Measurements from ENCODE around the gene ANXA6.

ANXA6 gene

DNA sequence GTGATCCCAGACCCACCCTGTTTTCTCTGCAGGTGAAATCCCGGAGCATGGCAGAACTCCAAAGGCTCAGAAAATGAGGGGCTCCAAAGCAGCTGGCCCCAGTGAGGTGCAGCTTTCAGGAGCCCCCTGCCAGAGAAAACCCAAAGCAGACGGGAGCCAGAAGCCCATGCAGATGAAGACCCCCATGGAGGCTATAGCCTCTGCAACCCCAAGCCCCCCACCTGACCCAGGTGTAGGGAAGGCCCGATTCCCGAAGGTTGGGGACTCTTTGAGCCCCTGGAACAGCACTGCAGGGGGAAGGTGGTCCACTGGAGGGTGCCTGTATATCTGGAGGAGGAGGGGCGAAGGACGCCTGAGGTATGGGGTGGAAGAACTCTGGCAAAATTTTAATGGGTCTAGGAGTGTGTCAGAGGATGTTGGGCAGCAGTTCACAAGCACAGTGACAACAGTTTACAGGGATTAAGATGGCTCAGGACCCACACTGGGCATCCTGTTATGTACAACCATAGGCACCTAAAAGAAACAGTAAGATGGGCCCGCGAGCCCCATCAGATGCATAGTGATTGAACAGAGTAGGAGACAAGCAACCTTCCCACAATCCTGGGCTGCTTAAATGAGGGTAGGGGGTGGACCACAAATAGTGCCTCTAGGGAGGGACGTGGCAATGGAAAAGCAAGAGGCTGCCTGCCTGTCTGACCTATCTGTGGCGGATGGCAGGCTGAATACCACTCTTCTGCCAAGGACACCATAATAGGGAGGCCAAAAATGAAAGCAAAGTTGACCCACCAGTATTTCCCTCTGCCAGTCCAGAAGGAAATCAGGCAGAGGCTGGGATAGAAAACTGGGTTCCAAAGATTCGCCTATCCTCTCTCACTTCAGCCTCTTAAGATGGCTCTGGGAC, 16.4 kb upstream of the ANXA6 start:
- H3K36me3 Mint-ChIP-seq: peaks cover 15% of the 10 kb centered on the region
- DNase-seq (ENCODE audit: low spot score in 2 of 2) (no peak), ATAC-seq (ENCODE audit: low read depth) (no peak)
- H3K27me3 Mint-ChIP-seq: no peaks in the 10 kb centered on the region
- H3K4me1 Mint-ChIP-seq: peaks cover 30% of the 10 kb centered on the region
- no peak overlapping the region for H3K4me3 Mint-ChIP-seq
- H3K27ac Mint-ChIP-seq: no peak overlapping the region
- H3K9me3 Mint-ChIP-seq: no peaks in the 10 kb centered on the region

DNA sequence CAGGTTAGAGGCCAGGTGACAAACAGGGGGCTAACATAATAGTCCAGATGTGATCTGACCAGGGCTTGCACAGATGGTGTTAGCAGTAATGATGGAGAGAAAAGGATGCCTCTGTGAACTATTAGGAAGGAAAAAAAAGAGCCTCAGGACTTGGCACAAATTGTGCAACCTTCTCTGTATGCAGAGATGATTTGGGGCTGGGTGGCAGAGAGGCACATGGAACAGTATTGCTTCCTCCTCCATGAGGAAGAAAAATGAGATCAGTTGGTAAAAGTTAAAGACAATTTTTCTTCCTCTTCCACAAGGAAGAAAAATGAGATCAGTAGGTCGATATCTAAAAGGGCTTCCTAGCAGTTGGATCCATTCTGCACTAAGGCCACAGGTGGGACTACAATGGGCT, 13.9 kb upstream of the ANXA6 start:
- no peak overlapping the region for H3K27ac Mint-ChIP-seq
- H3K9me3 Mint-ChIP-seq: no peaks in the 10 kb centered on the region
- peaks cover 4% of the 10 kb centered on the region for H3K36me3 Mint-ChIP-seq
- H3K4me1 Mint-ChIP-seq: peaks cover 20% of the 10 kb centered on the region
- ATAC-seq (ENCODE audit: low read depth) (no peak), DNase-seq (ENCODE audit: low spot score in 2 of 2) (no peak)
- H3K27me3 Mint-ChIP-seq: no peaks in the 10 kb centered on the region
- H3K4me3 Mint-ChIP-seq: no peak overlapping the region

DNA sequence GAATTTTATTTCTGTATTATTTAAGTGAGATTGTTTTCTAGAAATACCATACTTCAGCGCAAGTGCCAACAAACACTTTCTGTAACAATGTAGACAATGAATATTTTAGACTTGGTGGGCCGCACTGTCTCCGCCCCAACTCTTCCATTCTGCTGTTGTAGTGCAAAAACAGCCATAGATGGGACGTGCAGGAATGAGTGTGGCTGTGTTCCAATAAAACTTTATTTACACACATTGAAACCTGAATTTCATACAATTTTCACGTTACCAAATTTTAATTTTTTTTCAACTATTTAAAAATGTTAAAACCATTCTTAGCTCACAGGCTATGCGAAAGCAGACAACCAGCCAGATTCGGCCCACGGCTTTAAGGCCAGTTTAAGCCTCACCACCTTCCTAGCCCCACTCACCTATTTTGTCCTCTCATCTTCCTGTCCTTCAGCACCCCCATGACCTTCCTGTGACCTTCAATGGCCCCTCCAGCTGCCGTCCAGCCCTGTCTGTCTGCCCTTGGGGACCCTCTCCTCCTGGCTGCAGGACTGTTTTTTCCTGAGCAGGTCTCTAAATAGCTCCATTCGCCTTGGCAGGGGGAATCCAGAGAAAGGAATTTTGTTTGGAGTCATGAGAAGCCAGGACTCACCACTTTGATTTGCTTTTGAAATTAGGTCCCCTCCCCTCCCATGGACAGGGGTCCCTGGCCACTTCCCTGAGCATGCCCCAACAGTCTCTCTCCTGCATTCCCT, 11.2 kb upstream of the ANXA6 start:
- no peaks in the 10 kb centered on the region for H3K36me3 Mint-ChIP-seq

DNA sequence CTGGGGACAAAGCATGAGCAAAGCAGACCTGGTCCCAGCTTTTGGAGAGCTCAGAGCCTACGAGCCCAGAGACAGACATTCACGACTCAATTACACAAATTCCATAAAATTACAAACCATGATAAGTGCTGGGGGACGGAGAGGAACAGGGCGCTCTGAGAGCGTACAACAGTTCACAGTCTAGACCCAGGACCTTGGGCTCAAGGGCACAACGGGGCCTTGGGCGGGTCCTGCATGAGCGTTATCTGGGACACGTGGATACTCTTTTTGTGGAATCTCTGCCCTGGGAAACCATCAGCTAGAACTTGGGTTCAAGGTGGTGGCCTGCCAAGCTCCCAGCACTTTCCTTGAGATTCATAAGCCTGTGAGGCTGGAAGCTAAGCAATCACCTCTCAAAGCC, 9.4 kb upstream of the ANXA6 start:
- H3K4me1 Mint-ChIP-seq: peaks cover 19% of the 10 kb centered on the region
- ATAC-seq (ENCODE audit: low read depth): no peak
- no peaks in the 10 kb centered on the region for H3K36me3 Mint-ChIP-seq
- H3K9me3 Mint-ChIP-seq: no peaks in the 10 kb centered on the region
- DNase-seq (ENCODE audit: low spot score in 2 of 2): no peak
- H3K4me3 Mint-ChIP-seq: no peak overlapping the region
- H3K27me3 Mint-ChIP-seq: no peaks in the 10 kb centered on the region
- H3K27ac Mint-ChIP-seq: no peak overlapping the region

More for the DNA sequence above, 11.2 kb upstream of the ANXA6 start:
- Mint-ChIP-seq H3K4me3 (no peak overlapping the region), H3K27me3 (no peaks in the 10 kb centered on the region), H3K27ac (no peak overlapping the region), H3K4me1 (peaks cover 19% of the 10 kb centered on the region), H3K9me3 (no peaks in the 10 kb centered on the region)
- ATAC-seq (ENCODE audit: low read depth) (no peak), DNase-seq (ENCODE audit: low spot score in 2 of 2) (no peak)

DNA sequence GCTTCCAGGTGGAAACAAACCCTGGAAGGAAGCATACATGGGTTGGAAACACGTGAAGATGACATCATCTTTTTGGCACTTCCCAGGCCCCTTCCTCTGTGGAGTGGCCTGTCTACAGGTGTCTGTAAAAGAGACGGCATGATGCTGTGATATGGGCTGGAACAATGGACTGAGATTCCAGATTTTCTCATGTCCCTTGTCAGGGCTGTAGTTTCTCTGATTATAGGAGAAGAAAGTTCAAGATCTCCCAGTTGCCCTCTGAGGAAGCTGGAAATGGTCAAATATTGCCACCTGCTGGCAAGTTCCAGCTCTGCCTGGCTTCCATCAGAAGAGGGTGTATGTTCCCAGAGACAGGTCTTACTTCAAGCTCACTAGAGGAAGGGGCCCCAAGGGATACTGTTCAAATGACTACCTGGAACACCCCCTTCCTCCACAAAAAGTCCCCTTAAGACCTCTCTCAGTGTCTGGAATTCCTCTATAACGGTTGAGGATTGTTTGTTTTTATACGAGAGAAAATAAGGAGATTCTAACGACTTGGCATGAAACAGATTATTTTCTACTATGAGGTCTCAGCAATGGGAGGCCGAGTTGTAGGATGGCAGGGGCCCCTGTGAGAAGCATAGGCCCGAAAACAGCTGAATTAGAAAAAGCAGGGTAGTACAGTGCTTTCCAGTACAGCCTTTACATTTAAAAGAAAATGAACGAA, 7.3 kb upstream of the ANXA6 start:
- no peaks in the 10 kb centered on the region for H3K27me3 Mint-ChIP-seq
- peaks cover 16% of the 10 kb centered on the region for H3K4me1 Mint-ChIP-seq
- H3K27ac Mint-ChIP-seq: no peak overlapping the region
- DNase-seq (ENCODE audit: low spot score in 2 of 2) (peak; percentile 78 to 82), ATAC-seq (ENCODE audit: low read depth) (peak; percentile 99)
- H3K4me3 Mint-ChIP-seq: no peak overlapping the region
- H3K9me3 Mint-ChIP-seq: no peaks in the 10 kb centered on the region
- H3K36me3 Mint-ChIP-seq: no peaks in the 10 kb centered on the region

DNA sequence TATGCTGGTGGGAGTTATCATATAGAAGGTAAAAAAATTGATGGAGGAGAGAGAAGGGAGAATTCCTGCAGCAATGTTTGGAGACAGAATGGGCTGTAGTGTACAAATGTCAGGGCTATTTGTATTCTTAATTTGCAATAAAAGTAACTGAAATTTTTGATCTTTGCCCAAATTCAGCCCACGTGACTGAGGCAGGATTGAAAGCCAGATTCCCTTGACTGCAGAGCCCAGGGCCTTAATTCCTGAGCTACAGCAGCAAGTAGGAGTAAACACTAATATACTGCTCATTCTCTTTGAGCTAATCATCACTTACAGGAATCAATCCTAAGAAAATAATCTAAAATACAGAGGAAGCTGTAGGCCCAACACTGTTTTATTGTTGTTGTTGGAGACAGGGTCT, 5.2 kb upstream of the ANXA6 start:
- Mint-ChIP-seq H3K4me1 (peaks cover 22% of the 10 kb centered on the region), H3K27me3 (no peaks in the 10 kb centered on the region), H3K4me3 (no peak overlapping the region), H3K9me3 (no peaks in the 10 kb centered on the region), H3K27ac (no peak overlapping the region), H3K36me3 (no peaks in the 10 kb centered on the region)
- ATAC-seq (ENCODE audit: low read depth): no peak
- DNase-seq (ENCODE audit: low spot score in 2 of 2): no peak

DNA sequence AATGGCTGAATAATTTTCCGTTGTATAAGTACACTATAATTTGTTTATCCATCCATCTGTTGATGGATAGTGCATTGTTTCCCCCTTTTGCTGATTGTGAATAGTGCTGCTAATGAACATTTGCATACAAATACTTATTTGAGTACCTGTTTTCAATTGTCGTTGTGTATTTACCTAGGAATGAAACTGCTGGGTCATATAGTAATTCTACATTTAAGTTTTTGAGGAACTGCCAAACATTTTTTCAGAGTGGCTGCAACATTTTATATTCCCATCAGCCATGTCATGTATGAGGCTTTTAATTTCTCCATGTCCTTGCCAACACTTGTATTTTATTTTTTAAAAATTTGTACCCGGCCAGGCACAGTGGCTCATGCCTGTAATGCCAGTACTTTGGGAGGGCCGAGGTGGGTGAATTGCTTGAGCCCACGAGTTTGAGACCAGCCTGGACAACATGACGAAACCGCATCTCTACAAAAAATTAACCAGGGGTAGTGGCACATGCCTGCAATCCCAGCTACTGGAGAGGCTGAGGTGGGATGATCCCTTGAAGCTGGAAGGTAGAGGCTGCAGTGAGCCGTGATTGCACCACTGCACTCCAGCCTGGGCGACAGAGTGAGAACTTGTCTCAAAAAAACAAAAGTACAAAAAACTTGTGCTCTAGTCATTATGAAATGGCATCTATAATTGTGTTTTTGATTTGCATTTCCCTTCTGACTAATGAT, 2.2 kb upstream of the ANXA6 start:
- Mint-ChIP-seq H3K4me1 (peaks cover 31% of the 10 kb centered on the region), H3K27ac (peak overlapping the region; percentile 35), H3K36me3 (no peaks in the 10 kb centered on the region), H3K4me3 (peak overlapping the region; percentile 19), H3K27me3 (no peaks in the 10 kb centered on the region), H3K9me3 (no peaks in the 10 kb centered on the region)
- DNase-seq (ENCODE audit: low spot score in 2 of 2) (no peak), ATAC-seq (ENCODE audit: low read depth) (no peak)

DNA sequence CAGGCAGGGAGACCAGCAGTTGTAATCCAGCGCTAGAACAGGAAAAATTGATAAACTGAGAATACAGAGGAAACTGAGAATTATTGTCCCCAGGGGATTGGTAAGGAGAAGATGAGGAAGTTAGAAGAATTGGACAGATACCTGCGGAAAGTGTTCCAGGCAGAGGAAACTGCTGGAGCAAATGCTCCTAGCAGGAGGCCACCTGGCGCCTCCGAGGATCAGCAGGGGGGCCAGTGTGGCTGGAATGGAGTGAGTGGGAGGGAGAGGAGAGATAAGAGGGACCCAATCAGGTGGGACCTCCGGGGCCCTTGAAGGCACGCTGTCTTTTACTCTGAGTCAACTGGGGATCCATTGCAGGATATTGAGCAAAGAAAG, 695 bp upstream of the ANXA6 start:
- Mint-ChIP-seq H3K4me3 (peak overlapping the region; percentile 96), H3K4me1 (peaks cover 42% of the 10 kb centered on the region), H3K27ac (peak overlapping the region; percentile 78), H3K9me3 (no peaks in the 10 kb centered on the region), H3K36me3 (no peaks in the 10 kb centered on the region), H3K27me3 (no peaks in the 10 kb centered on the region)
- no peak for ATAC-seq (ENCODE audit: low read depth)
- no peak for DNase-seq (ENCODE audit: low spot score in 2 of 2)

DNA sequence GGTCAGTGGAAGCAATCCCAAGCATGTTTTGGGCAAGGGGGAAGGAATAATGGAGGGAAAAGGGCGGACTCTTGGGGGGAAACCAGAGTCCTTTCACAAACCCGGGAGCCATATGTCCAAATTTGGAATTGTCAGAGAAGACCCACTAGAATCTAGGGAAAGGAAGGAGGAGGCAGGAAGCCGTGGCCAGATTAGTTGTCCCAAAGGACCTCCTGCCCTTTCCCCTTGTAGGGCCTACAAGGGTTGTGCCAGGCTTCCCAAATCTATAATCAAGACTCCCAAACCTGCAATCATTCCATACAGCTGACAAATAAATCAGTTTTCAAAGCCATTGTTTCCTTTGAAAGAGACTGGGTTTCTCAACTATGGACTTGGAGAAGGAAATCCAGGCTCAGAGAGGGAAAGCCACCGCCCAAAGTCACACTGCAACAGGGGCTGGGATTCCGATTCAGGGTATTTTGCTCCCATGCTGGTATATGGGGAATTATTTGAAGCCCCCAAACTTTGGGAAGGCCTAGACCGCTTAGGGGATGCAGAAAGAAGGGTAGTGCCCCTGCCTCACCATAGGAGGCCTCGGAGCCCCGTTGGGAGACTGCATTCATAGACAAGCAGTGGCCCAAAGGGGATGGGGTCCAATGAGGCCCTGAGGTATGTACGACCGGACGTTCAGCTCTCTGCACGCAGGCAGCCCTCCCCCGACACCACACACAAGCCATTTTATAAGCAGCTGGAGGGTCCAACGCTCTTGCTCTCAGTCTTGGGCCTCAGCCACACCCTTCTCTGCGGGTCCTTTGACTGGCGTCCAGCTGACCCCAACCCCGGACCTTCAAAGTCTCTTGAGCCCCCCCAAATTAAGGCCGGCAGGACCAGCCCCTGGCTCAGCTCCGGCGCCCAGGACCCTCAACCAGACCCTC, 815 bp downstream of the ANXA6 start:
- peak; percentile 16 for ATAC-seq (ENCODE audit: low read depth)
- Mint-ChIP-seq H3K9me3 (no peaks in the 10 kb centered on the region), H3K27ac (peak overlapping the region; percentile 78)

DNA sequence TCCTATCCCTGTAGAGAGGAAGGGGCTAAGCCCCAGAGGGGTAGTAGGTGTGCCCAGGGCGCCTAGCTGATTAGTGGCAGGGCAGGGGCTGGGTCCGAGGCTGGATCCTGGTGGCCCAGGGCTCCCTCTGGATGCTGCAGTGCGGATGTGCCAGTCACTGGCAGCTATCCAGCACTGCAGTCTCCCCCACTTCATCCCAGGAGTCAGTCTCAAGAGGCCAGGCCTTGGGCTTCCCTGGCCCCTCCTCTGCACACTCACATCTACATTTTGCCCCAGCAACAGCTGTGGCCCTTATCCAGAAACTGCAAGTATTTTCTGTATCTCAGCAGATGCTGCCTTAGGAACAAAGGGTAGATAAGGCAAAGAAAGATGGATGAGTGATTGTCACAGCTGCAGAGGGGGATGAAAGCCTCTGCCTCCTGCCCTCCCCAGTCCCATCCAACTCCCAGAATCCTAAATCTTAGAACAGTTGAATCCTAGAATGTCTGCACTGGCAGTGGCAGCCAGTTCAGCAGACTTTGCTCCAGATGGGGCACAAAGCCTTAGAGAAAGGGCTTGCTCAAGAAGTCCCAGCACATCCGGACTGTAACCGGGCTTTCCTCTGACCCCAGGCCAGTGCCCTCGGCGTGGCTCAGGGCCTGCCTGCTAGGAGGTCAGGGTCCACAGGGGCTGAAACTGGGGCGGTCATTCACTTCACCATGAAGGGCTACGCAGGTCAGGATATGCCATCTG, 1.6 kb downstream of the ANXA6 start:
- Mint-ChIP-seq H3K27ac (peak overlapping the region; percentile 78), H3K36me3 (peaks cover 5% of the 10 kb centered on the region), H3K9me3 (no peaks in the 10 kb centered on the region), H3K4me1 (peaks cover 64% of the 10 kb centered on the region), H3K27me3 (no peaks in the 10 kb centered on the region), H3K4me3 (peak overlapping the region; percentile 96)
- DNase-seq (ENCODE audit: low spot score in 2 of 2) (no peak), ATAC-seq (ENCODE audit: low read depth) (peak; percentile 30)

More for the DNA sequence above, 815 bp downstream of the ANXA6 start:
- Mint-ChIP-seq H3K27me3 (no peaks in the 10 kb centered on the region), H3K36me3 (peaks cover 5% of the 10 kb centered on the region), H3K4me3 (peak overlapping the region; percentile 96), H3K4me1 (peaks cover 56% of the 10 kb centered on the region)
- no peak for DNase-seq (ENCODE audit: low spot score in 2 of 2)

DNA sequence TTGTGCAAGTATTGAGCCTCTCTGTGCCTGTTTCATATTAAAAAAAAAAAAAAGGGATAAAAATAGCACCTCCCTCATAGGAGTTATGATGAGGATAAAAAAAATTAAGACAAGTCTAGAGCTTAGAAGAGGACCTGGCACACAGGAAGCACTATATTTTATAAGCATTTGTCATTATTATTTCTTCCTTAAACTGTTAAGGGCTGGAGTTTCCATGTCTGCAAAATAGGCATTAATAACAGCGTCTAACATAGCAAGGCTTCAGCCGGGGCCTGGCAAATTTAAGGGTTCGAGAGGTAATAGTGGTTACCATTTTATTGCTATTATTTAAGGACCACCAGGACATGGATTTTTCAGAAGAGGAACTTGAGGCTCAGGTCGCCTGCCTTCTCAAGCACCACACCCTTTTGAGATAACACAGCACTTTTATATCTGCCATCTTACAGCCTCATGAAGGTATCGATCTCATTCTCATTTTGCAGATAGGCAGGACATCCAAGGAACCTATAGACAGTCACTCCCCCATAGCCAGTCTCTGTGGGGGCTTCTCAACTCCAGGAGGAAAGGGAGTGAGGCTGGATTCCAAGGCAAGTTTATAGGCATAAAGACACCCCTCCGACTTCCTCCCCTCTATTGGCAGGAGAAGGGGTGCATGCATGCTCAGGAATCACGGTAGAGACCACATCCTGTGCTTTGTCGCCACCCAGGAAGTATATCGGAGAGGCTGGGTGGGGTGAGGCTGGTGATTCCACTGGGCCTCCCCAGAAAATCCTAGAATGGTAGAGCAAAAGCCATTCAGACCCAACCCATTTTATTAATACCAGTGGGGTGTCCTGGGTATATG, 2.4 kb downstream of the ANXA6 start:
- DNase-seq (ENCODE audit: low spot score in 2 of 2): peak; percentile 36 to 38
- Mint-ChIP-seq H3K4me3 (peak overlapping the region; percentile 96), H3K27ac (peak overlapping the region; percentile 78), H3K36me3 (peaks cover 5% of the 10 kb centered on the region), H3K4me1 (peaks cover 68% of the 10 kb centered on the region), H3K9me3 (no peaks in the 10 kb centered on the region), H3K27me3 (no peaks in the 10 kb centered on the region)
- peak; percentile 64 for ATAC-seq (ENCODE audit: low read depth)
